Measurements from ENCODE around the gene SPAG4.

The SPAG4 gene

DNA sequence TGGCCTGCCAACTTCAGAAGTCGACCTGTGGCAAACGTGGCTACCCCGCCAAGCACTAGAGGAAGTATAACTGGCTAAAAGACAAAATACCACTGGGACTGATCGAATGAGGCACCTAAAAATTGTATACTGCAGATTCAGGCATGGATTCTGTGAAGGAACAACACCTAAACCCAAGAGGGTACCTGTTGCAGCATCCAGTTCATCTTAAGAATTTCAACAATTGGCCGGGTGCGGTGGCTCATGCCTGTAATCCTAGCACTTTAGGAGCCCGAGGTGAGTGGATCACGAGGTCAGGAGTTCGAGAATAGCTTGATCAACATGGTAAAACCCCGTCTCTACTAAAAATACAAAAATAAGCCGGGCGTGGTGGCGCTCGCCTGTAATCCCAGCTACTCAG is 27.2 kb upstream of the SPAG4 start:
- TF ChIP-seq, protein P1, sequence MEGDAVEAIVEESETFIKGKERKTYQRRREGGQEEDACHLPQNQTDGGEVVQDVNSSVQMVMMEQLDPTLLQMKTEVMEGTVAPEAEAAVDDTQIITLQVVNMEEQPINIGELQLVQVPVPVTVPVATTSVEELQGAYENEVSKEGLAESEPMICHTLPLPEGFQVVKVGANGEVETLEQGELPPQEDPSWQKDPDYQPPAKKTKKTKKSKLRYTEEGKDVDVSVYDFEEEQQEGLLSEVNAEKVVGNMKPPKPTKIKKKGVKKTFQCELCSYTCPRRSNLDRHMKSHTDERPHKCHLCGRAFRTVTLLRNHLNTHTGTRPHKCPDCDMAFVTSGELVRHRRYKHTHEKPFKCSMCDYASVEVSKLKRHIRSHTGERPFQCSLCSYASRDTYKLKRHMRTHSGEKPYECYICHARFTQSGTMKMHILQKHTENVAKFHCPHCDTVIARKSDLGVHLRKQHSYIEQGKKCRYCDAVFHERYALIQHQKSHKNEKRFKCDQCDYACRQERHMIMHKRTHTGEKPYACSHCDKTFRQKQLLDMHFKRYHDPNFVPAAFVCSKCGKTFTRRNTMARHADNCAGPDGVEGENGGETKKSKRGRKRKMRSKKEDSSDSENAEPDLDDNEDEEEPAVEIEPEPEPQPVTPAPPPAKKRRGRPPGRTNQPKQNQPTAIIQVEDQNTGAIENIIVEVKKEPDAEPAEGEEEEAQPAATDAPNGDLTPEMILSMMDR (conservative IDR thresholded peaks at IDR 0.05; ENCODE audit: low read length): no peak
- DNase-seq (ENCODE audit: low read depth): no peak
- no peak overlapping the region for H3K4me3 ChIP-seq (ENCODE audit: low read length)

DNA sequence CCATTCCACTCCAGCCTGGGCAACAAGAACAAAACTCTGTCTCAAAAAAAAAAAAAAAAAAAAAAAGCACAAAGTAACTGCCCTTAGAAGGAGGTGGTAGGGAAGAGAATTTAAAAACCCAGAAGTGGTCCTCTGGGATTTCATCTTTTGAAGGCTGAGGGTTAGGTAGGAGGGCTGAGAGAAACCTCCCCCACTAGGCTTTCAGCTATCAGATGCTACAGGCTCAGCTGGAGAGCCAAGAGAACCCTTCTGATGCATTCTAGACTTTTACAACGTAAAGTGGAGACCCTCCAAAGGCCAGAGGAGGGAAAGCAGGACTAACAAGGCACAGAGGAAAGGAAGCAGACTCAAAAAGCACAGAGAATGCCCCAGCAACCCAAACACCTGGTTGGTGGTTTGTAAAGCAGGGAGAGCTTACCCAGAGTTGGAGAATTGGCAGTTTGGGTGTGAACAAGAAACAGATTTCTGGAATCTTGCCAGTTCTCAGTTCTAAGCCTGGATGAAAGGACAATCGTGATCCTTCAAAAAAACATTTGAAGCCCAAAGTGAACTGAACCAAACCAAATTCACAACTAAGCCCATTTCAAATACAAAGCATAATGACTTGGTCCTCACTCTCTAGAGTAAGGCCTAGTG is 23.2 kb upstream of the SPAG4 start:
- TF ChIP-seq, protein P1 (conservative IDR thresholded peaks at IDR 0.05; ENCODE audit: low read length): no peak
- no peak overlapping the region for H3K4me3 ChIP-seq (ENCODE audit: low read length)
- no peak for DNase-seq (ENCODE audit: low read depth)

DNA sequence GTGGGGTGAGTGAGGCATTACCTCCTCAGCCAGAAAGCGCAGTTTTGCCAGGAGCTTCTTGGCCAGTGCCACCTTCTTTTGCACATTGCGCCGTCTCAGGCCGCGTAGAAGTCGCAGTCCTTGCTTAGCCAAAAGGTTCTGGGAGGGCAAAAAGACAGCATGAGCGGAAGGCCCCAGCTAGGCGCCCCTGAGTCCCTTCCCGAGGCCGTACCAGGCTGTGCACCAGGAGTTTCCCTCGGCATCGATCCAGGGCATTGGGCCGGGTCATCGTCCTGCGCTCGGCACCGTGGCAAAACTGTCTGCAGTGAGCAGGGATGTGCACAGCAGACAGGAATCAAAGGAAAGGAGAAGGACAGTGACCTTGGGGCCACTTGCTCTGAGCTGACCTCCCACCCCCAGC is 20.2 kb upstream of the SPAG4 start:
- TF ChIP-seq, protein P1 (conservative IDR thresholded peaks at IDR 0.05; ENCODE audit: low read length): no peak
- no peak for DNase-seq (ENCODE audit: low read depth)
- no peak overlapping the region for H3K4me3 ChIP-seq (ENCODE audit: low read length)

DNA sequence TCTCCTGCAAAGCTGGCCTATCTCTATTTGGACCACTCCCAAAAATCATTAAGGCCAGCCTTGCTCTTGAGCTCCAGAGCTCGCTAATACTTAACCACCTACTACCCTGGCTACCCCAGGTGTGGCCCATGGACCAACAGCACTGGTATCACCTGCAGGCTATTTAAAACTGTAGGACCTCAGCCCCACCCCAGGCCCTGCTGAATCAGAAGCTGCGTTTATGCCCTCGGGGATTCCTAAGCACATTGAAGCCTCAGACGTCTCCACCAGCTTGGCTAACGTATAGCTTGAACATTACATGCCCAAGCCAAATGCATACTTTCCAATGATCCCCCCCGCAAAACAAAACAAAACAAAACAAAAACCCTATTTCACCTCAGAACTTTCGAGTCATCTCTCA is 19.7 kb upstream of the SPAG4 start:
- DNase-seq (ENCODE audit: low read depth): no peak
- TF ChIP-seq, protein P1 (conservative IDR thresholded peaks at IDR 0.05; ENCODE audit: low read length): no peak
- no peak overlapping the region for H3K4me3 ChIP-seq (ENCODE audit: low read length)

DNA sequence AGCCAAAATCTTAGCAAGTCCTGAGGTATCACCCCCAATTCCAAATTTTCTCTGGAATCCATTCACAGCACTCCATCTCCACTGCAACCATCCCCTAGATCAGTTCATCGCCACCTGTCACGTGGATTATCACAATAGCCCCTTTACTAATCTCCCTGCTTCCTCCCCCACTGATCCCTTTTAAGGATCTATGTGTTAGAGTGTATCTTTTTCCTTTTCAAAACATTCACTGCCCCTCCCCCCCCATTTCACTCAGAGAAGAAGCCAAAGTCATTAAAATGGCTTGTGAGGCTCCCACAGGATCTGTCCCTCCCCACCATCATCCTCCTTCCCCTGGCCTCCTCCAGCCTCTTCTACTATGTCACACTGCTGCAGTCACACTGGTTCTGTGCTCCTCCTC is 18.4 kb upstream of the SPAG4 start:
- no peak for DNase-seq (ENCODE audit: low read depth)
- TF ChIP-seq, protein P1 (conservative IDR thresholded peaks at IDR 0.05; ENCODE audit: low read length): no peak
- no peak overlapping the region for H3K4me3 ChIP-seq (ENCODE audit: low read length)

DNA sequence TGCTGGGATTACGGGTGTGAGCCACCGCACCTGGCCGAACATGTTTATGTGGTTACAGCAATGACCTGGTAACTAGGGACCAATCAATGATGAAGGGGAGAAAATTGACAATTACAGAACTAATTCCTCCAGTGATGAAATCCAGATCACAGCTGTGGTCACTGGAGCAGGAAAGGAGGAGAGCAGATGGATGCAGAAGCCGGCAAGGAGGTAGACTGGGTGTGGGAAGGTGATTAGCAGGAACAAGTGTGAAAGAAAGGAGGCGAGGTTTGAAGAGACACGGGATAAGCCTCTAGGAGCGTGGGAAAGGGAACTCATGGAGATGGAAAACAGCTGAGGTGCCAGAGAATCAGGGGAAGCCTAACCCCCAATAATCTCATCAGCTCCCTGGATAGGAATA is 17.2 kb upstream of the SPAG4 start:
- no peak for DNase-seq (ENCODE audit: low read depth)
- TF ChIP-seq, protein P1 (conservative IDR thresholded peaks at IDR 0.05; ENCODE audit: low read length): no peak
- H3K4me3 ChIP-seq (ENCODE audit: low read length): no peak overlapping the region

DNA sequence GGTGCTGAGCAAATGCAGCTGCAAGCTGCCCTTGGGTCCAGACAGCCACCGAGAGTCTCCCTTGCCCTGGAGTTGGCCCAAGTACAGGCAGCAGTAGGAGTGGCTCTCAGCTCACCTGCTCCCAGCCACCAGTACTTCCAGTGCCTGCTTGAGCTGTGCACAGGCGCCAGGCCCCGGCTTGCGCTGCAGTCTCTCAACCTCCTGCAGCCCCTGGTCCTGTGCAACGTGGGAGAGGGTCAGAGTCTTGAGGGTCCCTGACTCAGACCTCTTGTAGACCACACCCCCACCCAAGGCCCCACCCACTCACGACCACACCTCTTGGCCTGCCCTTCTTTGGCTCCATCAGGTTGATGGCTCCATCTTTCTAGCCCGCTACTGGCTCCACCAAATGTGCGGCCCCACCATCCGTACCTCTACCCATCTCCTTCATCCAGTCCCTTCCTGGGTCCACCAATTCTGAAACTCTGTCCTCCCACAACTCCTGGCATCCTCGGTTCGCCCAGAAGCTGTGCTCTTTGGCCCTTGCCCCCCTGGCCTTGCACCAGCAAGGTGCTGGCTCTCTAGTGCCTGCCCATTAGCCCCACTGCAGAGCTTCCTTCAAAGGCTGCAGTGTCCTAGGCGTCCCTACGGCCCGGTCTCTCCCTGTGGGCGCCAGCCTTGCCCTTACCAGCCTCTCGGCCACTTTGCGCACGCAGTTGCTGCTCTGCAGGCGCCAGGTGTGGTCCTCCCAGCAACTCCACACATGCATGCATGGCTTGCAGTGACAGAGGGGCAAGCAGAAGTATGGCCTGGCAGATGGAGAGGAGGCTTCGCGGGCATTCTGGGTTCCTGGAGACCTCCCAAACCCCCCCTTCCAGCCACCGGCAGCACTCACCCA is 16.5 kb upstream of the SPAG4 start:
- TF ChIP-seq, protein P1 (conservative IDR thresholded peaks at IDR 0.05; ENCODE audit: low read length): no peak
- no peak overlapping the region for H3K4me3 ChIP-seq (ENCODE audit: low read length)
- no peak for DNase-seq (ENCODE audit: low read depth)
